ENCODE data around the gene NLRC5. TPM values are rescaled to one million over a fixed set of nuclear protein-coding genes. Genes with fewer than 3 reads are reported as not detected.
"Not testable (repeated sequence)": the region's sequence is repeated elsewhere in the genome, so short reads cannot be mapped to it uniquely, and the experiment has no call there.

The NLRC5 gene
- polyA plus RNA-seq, 1 experiment = 19.2 TPM

DNA sequence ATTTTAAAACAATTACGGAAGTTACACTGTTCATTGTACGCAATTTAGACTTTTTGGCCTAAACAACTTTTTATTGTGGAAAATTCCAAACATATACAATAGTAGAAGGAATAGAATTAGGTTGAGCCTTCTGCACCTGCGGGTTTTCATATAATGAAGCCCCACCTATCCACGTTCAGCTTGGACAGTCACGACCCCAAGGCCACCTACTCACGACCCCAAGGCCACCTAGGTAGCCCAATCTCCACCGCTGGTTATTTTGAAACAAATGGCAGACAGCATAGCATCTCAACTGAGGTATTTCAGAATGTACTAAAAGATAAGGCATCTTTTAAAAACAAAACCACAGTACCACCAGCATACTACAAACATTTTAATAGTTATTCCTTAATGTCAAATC, 631 bp downstream of the NLRC5 start:
- POLR2A ChIA-PET = interaction anchor here (0.6 to 1.2 kb wide), 3 partner anchors 9 to 52 kb away, joined by 3 to 4 read pairs (median 4); no protein-coding TSS in a partner anchor
- Histone ChIP-seq H3K4me3 (ENCODE audit: low read depth, low read length) (peak overlapping the region; percentile 71), H3K36me3 (ENCODE audit: control insufficient read depth, insufficient read depth, low read length) (no peaks in the 10 kb centered on the region), H3K27me3 (ENCODE audit: control insufficient read depth, insufficient read depth, low read length) (no peaks in the 10 kb centered on the region)
- CTCF ChIA-PET = interaction anchor here (1.1 to 1.5 kb wide), 3 partner anchors 33 to 127 kb away, joined by 3 to 4 read pairs (median 3); no protein-coding TSS in a partner anchor
- TF ChIP-seq, protein P1, sequence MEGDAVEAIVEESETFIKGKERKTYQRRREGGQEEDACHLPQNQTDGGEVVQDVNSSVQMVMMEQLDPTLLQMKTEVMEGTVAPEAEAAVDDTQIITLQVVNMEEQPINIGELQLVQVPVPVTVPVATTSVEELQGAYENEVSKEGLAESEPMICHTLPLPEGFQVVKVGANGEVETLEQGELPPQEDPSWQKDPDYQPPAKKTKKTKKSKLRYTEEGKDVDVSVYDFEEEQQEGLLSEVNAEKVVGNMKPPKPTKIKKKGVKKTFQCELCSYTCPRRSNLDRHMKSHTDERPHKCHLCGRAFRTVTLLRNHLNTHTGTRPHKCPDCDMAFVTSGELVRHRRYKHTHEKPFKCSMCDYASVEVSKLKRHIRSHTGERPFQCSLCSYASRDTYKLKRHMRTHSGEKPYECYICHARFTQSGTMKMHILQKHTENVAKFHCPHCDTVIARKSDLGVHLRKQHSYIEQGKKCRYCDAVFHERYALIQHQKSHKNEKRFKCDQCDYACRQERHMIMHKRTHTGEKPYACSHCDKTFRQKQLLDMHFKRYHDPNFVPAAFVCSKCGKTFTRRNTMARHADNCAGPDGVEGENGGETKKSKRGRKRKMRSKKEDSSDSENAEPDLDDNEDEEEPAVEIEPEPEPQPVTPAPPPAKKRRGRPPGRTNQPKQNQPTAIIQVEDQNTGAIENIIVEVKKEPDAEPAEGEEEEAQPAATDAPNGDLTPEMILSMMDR (IDR thresholded peaks at IDR 0.05; ENCODE audit: insufficient read depth, low read depth, low read length) = no peak
- no peak for DNase-seq (ENCODE audit: low read depth)

DNA sequence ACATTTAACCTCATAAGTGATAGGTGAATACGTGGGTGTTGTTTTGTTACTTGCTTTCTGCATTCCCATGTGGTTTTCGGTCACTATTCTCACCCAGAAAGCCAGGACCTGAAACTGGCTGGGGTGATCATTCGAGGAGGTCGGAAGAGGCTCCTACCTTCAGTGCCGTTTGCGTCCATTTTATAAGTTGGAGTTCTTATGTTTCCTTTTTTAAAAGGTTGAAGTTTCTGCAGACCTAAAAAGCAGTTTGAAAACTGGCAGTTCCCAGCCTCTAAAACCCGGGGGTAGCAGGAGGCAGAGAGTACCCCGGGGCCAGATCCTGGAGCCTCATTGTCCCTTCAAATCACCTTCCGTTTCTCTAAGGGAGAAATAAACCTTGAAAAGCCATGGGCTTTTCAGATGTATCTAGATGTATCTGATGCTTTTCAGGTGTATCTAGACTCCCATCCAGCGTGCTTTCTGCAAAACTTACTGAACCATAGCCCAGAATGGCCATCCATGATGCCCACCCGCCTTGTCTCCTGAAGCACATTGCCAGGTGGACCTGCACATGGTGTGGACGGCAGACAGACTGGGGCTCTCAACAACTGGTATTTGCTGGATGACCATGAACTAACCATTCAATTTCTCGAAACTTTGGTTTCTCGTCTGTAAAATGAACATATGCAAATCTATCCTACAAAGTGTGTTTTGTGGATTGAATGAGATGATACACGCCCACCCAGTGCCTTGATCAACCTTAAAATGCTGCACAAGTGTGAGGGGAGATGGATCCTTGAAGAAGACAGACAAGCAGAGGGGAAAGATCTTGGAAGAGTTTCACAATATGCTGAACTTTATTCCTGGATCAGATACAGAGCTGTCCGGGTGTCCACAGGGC, 1.3 kb downstream of the NLRC5 start:
- no peak overlapping the region; the same call in 1 of the 2 replicates for H3K4me3 ChIP-seq (ENCODE audit: low read depth, low read length)
- TF ChIP-seq, protein P1 (IDR thresholded peaks at IDR 0.05; ENCODE audit: insufficient read depth, low read depth, low read length) = no peak
- CTCF ChIA-PET = interaction anchor here (1.5 kb wide), 2 partner anchors 39 to 127 kb away, joined by 3 read pairs; no protein-coding TSS in a partner anchor
- POLR2A ChIA-PET = no interaction called here
- no peaks in the 10 kb centered on the region for H3K36me3 ChIP-seq (ENCODE audit: control insufficient read depth, insufficient read depth, low read length)
- H3K27me3 ChIP-seq (ENCODE audit: control insufficient read depth, insufficient read depth, low read length) = no peaks in the 10 kb centered on the region
- no peak for DNase-seq (ENCODE audit: low read depth)

DNA sequence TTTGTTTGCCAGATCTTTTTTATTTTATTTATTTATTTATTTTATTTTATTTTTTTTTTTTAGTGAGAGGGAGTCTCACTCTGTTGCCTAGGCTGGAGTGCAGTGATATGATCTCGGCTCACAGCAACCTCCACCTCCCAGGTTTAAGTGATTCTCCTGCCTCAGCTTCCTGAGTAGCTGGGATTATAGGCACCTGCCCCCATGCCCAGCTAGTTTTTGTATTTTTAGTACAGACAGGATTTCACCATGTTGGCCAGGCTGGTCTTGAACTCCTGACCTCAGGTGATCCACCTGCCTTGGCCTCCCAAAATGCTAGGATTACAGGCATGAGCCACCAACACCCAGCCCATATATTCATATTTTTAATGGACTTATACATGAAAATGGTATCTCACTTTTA, 3.1 kb downstream of the NLRC5 start:
- POLR2A ChIA-PET; H3K4me3 ChIP-seq (ENCODE audit: low read depth, low read length); CTCF ChIA-PET; H3K27me3 ChIP-seq (ENCODE audit: control insufficient read depth, insufficient read depth, low read length); H3K36me3 ChIP-seq (ENCODE audit: control insufficient read depth, insufficient read depth, low read length); DNase-seq (ENCODE audit: low read depth): not testable (repeated sequence)

DNA sequence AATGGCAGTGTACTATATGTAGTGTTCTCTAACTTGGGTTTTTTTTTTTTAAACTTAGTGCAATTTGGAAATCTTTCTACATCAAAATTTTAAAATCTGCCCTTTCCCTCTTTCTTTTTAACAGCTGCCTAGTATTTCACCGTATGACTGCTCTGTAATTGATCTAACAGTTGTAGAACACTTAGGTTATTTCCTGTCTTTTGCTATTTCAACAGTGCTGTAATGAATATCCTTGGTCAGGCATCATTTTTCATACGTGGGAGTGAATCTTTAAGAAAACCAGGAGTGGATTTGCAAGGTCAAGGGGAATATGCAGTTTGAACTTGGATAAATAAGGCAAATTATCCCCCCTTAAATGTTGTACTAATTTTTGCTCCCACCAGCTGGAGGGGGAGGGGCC, 3.8 kb downstream of the NLRC5 start:
- POLR2A ChIA-PET = no interaction called here
- CTCF ChIA-PET = interaction anchor here (1.2 kb wide), 1 partner anchor 17 kb away, joined by 4 read pairs; no protein-coding TSS in a partner anchor
- Histone ChIP-seq H3K36me3 (ENCODE audit: control insufficient read depth, insufficient read depth, low read length) (no peaks in the 10 kb centered on the region), H3K4me3 (ENCODE audit: low read depth, low read length) (no peak overlapping the region), H3K27me3 (ENCODE audit: control insufficient read depth, insufficient read depth, low read length) (no peaks in the 10 kb centered on the region)
- TF ChIP-seq, protein P1 (IDR thresholded peaks at IDR 0.05; ENCODE audit: insufficient read depth, low read depth, low read length) = no peak
- DNase-seq (ENCODE audit: low read depth) = no peak

DNA sequence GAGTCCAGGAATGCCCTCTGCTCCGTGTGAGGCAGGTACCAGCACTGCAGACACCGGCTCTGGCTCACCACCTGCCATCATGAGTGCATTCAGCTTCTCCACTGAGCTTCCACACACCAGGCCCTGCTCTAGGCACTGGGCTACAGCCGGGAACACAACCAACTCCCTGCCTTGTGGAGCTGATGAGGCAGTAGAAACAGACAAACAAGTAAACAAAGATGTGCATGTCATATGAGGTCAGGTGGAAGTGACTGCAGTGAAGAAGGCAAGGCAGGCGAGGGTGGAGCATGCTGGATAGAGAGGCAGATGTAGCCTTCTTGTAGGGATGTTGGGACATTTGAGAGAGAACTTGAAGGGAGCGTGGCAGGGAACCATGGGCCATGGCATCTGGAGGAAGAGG, 5.0 kb downstream of the NLRC5 start:
- ChIA-PET POLR2A (no interaction called here), CTCF (no interaction called here)

More for the DNA sequence above, 5.0 kb downstream of the NLRC5 start:
- Histone ChIP-seq H3K4me3 (ENCODE audit: low read depth, low read length) (no peak overlapping the region), H3K36me3 (ENCODE audit: control insufficient read depth, insufficient read depth, low read length) (no peaks in the 10 kb centered on the region), H3K27me3 (ENCODE audit: control insufficient read depth, insufficient read depth, low read length) (no peaks in the 10 kb centered on the region)
- DNase-seq (ENCODE audit: low read depth) = no peak
- TF ChIP-seq, protein P1 (IDR thresholded peaks at IDR 0.05; ENCODE audit: insufficient read depth, low read depth, low read length) = no peak

Data from BJ (cell line).